IPS-11a (cell line): ENCODE measurements around the gene PGLYRP3.
"Not testable (repeated sequence)": the region's sequence is repeated elsewhere in the genome, so short reads cannot be mapped to it uniquely, and the experiment has no call there.

Source experiments
- H3K4me3 ChIP-seq: one replicate; pipeline ENCODE4 v1.5.1; 2013; ENCODE audit warnings: low read depth, low read length, control low read depth

Gene PGLYRP3

DNA sequence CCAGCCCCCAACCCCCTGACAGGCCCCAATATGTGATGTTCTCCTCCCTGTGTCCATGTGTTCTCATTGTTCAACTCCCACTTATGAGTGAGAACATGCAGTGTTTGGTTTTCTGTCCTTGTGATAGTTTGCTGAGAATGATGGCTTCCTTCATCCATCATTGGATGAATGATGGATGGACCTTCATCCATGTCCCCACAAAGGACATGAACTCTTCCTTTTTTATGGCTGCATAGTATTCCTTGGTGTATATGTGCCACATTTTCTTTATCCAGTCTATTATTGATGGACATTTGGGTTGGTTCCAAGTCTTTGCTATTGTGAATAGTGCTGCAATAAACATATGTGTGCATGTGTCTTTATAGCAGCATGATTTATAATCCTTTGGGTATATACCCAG, 1.6 kb upstream of the PGLYRP3 start:
- not testable (repeated sequence) for H3K4me3 ChIP-seq

DNA sequence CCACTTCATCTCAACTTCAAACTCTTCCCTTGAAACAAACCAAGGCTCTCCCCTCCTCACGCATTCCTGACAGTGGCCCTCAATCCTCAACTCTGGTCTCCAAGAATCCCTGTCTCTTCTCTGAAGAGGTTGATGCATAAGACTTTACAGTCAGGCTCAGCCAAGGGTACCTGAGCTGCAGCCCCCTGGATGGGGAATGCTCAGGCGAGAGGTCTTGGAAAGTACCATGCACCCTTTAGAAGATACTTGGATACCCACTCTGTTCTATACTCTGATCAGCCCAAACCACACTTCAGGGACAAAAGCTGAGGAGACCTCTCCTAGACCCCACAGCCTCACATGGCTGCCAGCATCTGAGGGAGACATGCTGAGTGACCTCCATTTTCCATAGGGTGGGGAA, 536 bp upstream of the PGLYRP3 start:
- no peak overlapping the region for H3K4me3 ChIP-seq

DNA sequence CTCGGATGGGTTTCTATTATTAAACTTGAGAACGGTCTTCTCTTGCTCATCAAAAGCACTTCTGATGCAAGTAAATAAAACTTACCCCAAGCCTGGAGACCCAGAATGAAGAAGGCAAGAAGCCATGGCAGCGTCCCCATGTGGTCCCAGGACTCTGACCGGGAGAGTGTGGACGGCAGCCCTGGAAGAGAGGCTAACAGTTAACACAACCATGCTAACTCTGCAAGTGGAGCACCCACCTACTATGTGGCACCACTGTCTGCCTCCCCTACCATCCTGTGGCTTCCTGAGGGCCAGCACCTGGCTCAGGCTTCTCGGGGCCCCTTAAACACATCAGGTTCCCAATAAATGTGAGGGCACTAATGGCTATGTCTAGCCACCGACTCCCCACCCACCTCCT, 2.2 kb downstream of the PGLYRP3 start:
- no peak overlapping the region for H3K4me3 ChIP-seq

DNA sequence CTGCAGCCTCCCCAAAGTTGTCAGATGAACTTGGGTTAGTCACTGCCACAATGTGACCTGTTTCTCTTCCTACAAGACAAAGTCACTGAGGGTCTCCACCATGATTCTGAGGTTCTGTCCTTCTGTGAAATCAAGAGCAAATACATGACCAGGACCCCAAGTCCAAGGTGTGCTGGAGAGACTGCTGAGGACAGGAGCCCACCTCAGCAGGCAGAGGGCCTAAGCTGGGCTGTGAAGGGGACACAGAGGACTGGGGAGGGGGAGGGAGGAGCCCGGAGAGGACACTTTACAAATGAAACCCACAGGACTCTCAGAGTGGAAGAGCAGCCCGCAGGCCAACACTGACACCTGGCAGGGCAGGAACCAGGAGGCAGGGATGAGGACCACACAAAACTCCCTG, 3.3 kb downstream of the PGLYRP3 start:
- no peak overlapping the region for H3K4me3 ChIP-seq

DNA sequence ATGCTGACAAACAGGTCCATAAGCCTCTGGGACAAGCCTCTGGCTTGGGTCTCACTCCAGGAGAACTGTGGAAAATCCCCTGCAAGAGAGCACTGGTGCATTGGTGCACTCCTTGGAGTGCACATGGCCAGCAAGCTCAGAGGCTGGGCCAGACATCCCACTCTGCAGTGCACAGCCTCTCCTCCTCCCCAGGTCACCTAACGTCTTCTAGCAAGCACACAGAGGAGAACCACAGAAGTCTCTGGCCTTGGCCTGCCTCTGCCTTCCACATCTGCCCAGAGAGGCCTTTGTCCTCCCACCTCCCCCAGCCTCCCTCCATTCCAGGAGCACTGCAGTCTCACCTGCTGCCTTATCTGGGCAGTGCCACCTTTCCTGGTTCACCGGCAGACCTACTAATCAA, 4.2 kb downstream of the PGLYRP3 start:
- H3K4me3 ChIP-seq: no peak overlapping the region

DNA sequence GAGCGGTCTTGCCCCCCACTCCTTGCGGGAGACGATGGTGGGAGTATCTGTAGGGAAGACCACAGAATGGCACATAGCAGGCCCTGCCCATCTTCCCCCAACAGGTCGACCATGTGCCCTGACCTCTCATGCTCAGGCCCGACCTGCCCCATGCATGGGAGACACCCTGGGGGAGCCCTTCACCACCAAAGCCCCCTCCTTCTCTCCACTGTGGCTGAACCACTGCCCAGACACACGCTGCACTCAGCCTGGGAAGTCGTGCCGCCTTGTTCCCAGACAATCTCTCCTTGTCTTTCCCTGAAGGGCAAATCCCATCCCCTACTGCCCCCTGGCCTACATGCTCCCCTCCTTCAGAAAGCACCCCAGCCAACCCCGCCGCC, 5.5 kb downstream of the PGLYRP3 start:
- no peak overlapping the region for H3K4me3 ChIP-seq

DNA sequence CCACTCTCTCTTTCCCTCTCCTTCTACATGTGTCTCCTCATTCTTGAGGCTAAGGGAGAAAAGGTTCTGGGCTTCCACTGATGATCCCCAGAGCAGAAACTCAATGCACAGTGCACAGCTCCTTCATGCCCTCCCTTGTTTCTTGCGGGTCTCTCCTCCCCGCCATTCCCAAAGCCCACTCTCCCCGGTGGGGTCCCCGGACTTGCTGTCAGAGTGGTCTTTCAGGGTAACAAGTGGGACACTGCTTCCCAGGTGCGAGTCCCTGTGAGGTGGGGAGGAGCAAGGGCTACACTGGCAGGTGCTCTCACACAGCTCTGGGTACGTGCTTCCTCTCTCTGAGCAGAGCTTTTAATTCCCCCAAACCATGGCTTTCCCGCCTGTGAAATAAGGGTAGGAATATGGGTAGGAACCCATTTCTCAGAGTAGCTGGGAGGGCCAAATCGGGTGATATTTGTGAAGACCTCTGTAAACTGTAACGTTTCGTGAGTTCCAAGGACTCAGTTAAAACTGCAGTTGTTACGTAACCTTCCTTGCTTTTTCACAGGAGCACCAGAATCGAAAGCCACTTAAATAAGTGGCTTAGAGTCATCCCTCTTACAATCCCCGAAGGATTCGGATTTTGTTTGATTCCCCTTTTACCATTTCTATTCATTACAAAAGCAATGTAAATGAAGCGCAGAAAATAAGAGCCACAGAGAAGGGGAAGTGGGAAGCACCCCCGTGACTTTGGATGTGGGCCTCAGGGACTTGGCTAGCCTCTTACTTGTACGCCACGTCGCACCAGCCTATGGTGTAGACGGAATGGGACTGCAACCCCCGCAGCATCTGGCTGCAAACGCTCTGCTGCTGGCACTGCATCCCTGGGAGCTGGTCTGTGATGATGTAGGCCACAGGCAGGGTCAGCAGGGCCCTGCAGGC, 6.2 kb downstream of the PGLYRP3 start:
- H3K4me3 ChIP-seq: no peak overlapping the region

DNA sequence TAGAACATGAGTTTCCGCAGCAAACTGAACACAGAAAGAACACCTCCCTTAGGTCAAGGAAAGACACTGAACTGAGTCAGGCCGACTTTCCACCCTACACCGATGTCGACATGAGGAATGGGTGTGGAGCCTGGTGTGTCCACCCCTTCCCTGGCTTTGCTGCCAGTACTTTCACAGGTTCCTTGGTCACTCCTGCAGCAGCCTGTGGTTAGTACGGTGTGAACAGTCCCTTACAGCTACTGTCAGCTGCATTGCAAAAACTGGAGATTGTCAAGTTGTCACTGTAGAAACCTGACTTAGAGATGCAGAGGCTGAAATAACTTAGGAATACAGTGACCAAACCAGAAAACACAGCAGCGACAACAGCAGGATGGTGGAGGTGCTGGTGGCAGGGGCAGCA, 7.1 kb downstream of the PGLYRP3 start:
- no peak overlapping the region for H3K4me3 ChIP-seq

DNA sequence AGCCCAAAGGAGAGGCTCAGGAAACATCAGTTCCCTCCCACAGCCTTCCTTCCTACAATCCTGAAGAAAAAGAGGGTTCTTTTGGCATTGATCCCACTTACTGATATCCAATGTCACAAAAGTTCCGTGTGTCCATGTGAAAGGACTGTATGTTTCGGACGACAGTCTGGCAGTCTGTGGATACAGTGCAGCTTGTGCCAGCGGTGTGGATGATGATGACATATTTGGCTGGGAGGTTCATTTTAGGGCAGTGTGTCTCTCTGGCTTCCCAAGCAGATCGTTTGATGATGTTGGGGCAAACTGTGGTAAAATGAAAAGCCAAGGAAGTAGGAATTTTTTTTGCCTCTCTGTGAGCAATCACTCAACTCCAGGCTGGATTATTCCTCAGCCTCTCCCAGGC, 10.4 kb downstream of the PGLYRP3 start:
- H3K4me3 ChIP-seq: no peak overlapping the region

DNA sequence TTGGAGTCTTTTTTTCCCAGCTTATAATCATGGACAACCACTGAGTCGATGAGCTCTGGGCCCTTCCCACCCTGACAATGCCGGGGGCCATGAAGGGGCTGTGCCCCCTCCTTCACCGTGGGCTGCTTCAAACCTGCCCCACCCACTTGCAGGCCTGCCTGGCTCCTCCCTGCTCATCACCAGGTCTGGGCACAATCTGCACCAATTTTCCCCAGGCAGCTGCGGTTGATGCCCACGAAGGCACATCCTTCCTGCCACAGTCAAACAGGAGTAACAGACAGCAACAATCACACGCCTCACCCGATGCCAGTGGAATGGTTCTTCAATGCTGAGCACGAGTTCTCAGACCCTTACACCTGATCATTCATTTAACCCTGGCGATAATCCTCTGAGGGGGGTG, 18.9 kb downstream of the PGLYRP3 start:
- H3K4me3 ChIP-seq: no peak overlapping the region

DNA sequence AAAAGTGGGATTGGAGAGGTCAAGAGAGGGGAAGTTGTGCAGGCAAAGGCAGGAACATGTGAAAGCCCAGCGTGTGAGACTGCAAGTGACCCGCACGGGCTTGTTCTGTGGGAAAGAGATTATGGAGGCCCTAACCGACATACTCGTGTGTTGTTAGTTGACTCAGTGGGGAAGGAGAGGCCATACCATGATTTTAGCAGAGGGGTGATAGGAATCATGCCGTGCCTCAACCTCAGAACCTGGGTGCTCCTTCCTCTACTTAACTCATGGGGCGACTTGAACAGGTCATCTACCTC, 19.3 kb downstream of the PGLYRP3 start:
- H3K4me3 ChIP-seq: no peak overlapping the region

DNA sequence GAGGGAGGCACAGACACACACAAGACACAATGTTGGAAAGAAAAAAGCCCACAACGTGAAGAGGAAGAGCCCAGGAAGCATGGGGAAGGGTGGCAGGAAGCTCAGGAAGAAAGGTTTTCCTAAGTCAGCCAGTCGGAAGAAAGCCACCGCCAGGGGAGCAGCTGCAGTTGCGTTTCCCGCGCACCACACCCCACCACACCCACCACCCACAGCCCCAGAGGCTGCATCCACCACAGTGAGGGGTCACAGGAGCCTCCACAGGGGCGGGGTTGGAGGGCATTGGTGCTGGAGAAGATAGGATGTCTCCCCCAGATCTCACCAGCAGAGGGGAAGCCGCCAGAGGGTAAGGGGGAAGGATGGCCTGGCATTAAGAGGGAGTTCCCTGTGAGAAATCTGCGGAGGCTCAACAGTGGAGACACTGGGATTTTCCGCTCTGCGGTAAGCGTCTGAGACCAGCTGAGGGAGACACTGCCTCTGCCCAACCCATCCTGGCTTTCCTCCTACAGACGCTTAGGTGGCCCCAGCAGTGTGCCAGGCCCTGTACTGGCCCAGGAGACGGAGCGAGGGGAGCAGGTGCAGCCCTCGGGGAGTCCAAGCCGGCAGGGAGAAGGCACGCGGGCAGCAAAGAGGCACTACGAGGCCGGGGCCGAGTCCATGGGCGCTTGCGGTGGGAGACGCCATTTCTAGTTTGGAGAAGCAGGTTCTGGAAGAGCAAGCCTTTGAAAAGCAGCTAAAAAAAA, 19.8 kb downstream of the PGLYRP3 start:
- no peak overlapping the region for H3K4me3 ChIP-seq

DNA sequence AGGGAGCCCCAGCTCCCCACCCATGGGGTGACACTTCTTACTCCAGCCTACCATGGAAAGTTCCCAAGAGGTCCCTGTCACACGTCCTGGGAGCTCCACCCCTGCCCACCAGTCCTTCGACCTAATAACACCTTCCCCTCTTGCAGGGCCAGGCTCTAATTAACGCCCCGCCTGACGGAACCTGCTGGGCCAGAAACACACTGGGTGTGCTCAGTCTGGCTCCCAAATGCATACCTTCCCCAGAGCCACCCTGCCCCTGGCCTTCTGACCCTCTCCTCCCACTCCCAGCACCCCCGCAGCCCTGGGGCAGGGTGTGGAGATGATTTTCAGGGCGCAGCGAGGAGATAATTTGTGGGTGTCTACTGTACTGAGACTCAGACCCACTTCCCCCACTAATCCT, 20.6 kb downstream of the PGLYRP3 start:
- no peak overlapping the region for H3K4me3 ChIP-seq

DNA sequence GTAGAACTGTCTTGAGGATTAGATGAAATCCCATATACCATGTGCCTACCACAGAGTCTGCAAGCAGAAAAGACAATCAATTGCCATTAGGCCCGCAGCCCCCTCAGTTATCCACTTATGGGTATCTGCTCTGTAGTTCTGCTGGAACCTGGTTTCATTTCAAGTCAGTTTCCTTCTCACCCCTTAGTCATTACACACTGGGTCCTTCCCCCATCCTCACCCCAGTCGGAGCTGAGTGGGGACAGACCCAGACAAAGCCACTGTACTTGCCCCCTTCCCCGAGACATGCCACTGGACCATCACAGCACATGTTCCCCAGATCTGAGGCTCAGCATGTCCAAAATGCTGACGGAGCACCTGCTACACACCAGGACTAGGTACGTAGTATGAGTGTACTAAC, 21.2 kb downstream of the PGLYRP3 start:
- no peak overlapping the region for H3K4me3 ChIP-seq

DNA sequence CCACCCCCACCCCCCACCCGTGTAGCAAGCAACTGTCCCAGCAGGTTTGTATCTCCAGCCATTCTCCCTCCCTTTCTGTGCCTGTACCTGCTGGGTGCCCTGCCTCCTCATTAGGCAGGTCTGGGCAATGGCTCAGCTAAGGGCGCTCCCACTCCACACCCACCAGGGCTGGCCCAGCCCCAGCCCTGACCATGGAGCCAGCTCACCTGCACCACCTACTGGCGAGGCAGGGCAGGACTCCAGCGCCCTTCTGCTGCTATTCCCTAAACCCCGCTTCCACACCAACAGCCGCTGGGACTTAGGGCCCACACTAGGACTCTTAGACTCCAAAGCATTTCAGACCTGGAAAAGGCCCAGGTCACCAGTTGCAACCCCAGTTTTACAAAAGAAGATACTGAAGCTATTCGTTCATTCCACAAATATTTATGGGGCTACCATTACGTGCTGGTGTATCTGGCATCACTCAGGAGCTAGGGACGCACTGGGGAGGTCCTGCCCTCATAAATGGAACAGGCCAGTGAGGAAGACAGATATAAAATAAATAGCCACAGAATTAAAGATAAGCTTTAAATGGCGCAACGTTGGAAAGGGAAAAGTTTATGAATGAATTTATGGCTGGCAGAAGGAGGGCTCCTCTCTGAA, 24.0 kb downstream of the PGLYRP3 start:
- no peak overlapping the region for H3K4me3 ChIP-seq

DNA sequence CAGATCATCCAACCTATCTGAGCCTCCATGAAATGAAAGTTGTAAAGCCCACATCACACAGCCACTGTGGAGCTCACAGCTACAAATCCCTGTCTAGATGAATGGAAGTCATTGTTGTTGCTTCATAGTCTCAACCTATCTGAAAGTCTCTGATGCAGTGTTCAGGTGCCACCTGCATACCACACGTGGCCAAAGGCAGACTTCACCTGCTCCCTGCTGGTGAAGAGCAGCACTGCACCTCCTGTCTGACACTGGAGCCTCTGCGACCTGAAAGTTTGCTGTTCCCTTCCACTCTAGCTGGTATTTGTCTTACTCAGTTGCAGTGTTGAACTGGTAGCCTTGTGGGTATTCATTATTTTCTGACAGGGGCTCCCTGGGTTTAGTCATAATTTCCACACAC, 34.9 kb downstream of the PGLYRP3 start:
- no peak overlapping the region for H3K4me3 ChIP-seq

DNA sequence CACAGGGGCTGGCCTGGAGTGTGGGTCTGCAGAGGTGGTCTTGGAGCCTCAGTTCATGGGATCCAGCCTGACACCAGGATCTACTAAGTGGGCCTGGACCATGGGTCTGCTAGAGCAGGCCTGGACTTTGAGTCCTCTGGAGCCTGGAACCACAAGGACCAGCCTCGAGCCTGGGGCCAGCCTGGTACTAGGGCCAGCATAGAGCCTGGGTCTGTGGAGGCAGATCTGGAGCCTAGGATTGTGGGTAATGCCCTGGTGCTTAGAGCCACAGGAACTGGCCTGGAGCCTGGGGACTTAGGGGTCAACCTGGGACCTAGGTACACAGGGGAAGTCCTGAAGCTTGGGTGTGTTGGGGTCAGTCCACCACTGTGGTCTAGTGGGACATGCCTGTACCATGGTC, 40.6 kb downstream of the PGLYRP3 start:
- H3K4me3 ChIP-seq: no peak overlapping the region

DNA sequence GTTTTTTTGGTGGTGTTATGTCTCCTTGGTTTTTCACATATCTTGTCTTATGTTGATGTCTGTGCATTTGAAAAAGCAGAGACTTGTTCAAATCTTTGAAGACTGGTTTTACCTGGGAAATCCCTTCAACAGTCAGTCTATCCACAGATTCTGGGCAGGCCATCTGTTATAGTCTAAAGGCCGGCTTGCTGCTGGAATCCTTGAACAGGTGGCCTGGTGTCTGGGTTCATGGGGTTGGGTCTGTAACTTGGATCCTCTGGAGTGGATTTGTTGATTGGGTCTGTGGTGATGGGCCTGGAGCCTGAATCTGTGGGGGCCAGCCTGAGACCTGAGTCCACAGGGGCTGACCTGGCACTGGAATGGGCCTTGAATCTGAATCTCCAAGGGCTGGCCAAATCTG, 41.0 kb downstream of the PGLYRP3 start:
- no peak overlapping the region for H3K4me3 ChIP-seq

DNA sequence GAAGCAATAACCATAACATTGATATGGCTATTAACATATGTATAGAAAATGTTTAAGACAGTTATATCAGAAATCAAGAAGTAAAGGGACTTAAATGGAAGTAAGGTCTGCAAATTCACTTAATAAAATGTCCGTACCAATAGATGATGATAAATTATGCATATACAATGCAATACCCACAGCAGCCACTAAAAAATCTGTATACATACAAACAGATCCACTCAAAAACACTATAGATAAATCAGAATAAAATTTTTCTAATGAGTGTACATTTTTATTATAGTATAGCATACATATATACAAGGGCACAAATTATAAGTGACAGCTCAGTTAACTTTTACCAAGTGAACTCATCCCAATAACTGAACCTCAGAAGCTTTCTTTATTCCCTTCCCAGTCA, 47.3 kb downstream of the PGLYRP3 start:
- no peak overlapping the region for H3K4me3 ChIP-seq

DNA sequence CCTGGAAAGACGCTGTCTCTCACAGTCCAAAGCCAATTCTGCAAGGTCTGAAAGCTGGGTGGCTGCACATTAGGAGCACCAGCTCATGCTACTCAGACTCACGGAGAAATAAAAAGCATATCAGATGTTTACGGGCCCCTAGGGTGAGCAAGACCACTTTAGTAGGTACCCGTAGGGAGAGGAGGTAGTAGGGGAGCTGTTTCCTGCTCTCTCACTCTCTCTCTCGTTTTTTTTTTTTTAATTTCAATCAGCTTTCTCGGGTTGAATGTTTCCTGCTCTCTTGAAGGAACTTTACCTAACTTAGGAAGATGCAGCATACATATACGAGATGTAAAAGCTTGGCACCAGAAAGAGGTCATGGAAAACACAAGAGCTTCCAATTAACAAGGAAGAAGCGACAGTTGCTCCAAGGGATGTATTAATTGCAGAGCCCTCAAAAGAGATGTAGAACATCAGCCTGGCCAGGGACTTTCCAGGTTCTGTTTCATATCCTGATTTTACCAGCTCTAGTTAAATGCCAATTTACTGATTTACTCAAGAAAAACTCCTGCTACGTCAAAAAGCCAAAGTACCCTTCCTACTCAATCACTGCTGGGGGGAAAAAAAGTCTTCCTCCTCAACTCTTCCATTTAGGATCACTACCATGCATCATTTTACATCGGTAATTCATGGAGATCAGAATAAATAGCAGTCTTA, 50.1 kb downstream of the PGLYRP3 start:
- H3K4me3 ChIP-seq: no peak overlapping the region

DNA sequence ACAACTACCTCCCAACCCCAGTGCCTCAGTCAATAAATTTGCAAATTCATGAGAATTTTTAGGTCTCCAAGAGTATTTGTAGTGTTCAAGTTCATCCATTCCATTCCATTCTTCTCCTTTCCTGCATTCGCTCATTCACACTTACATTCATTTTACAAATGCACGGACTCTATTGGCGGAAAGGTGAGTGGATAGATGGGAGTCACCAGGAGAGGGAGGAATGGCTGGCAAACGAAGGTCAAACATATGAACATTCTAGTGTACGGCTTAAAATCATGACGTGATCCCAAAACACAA, 50.7 kb downstream of the PGLYRP3 start:
- no peak overlapping the region for H3K4me3 ChIP-seq
